Endothelial cell of umbilical vein (primary cell): ENCODE data around the gene SURF6. TPM values are rescaled to one million over a fixed set of nuclear protein-coding genes. Genes with fewer than 3 reads are reported as not detected.

Experiments used
- BruUV-seq: library from RNA; stranded (reverse); fragments of 400-500 nt; replicated peaks from 2 replicates; lab custom pipeline; 2021; lab: Mats Ljungman, UMichigan
- CTCF ChIA-PET: fragments of 300-600, 350-600 bp; sonication (Branson Sonifier 250); formaldehyde crosslinking; loops from one replicate; lab custom pipeline; 2021; ENCODE audit warnings: antibody characterized with exemption, inconsistent platforms; lab: Charles Lee
- POLR2A ChIA-PET: fragments of 300-600, 350-600 bp; sonication (Branson Sonifier 250); formaldehyde crosslinking; loops from one replicate; lab custom pipeline; 2021; ENCODE audit warnings: antibody characterized with exemption, inconsistent platforms; lab: Charles Lee
- DNase-seq: peaks from one replicate; pipeline ENCODE4 v3.0.0-alpha.2; 2011; ENCODE audit warnings: low read depth, low spot score
- FAIRE-seq: peaks from 2 replicates; lab custom pipeline; 2011; peaks lifted over from hg19 to GRCh38; lab: Jason Lieb, UNC
- H2AFZ ChIP-seq: 2 replicates; pipeline ENCODE4 v1.6.0; 2012; ENCODE audit warnings: low read depth, low read length, control low read depth, inconsistent platforms
- H3K27ac ChIP-seq: 2 replicates; pipeline ENCODE4 v1.5.1; 2011; ENCODE audit warnings: low read depth, mild to moderate bottlenecking, control low read depth, low read length, moderate library complexity; ENCODE audit not compliant: insufficient read depth
- H3K27me3 ChIP-seq, 2 experiments: 2 replicates each; pipeline versions ENCODE4 v1.6.0 to v1.6.1; 2011; ENCODE audit warnings: low read length in 2 of 2, mixed read lengths in 1 of 2; ENCODE audit not compliant: control insufficient read depth in 2 of 2, insufficient read depth in 2 of 2
- H3K36me3 ChIP-seq, 2 experiments: 2 replicates in 1 of 2; 3 replicates in 1 of 2; pipeline ENCODE4 v1.5.1; 2011; ENCODE audit warnings: low read length in 2 of 2, mild to moderate bottlenecking in 1 of 2, moderate library complexity in 1 of 2; ENCODE audit not compliant: control insufficient read depth in 2 of 2, insufficient read depth in 2 of 2; ENCODE audit errors: extremely low read depth in 1 of 2
- H3K4me1 ChIP-seq: 3 replicates; pipeline ENCODE4 v1.5.1; 2011; ENCODE audit warnings: mild to moderate bottlenecking, low read length; ENCODE audit not compliant: control insufficient read depth, insufficient read depth; ENCODE audit errors: extremely low read depth
- H3K4me2 ChIP-seq: 2 replicates; pipeline ENCODE4 v1.6.1; 2011; ENCODE audit warnings: low read length, control low read depth, mixed read lengths; ENCODE audit not compliant: insufficient read depth
- H3K4me3 ChIP-seq, 3 experiments: fragments of 200-600 bp in 1 of 3; sonication (generic), shearing (Covaris generic) in 1 of 3; replicated peaks in 1 of 3; 2 replicates each; pipeline ENCODE4 v1.5.1; 2011 to 2016; ENCODE audit warnings: control low read depth in 3 of 3, low read length in 3 of 3, mild to moderate bottlenecking in 2 of 3, inconsistent platforms in 1 of 3, low read depth in 1 of 3, moderate library complexity in 1 of 3; ENCODE audit not compliant: insufficient read depth in 1 of 3
- H3K79me2 ChIP-seq: 2 replicates; pipeline ENCODE4 v1.6.0; 2012; ENCODE audit warnings: low read length, inconsistent platforms; ENCODE audit not compliant: control insufficient read depth, insufficient read depth
- H3K9ac ChIP-seq: replicated peaks from 2 replicates; pipeline ENCODE3; 2011; ENCODE audit warnings: low read length, control low read depth; ENCODE audit not compliant: insufficient read depth; ENCODE audit errors: extremely low read depth
- H3K9me1 ChIP-seq: replicated peaks from 3 replicates; pipeline ENCODE4 v1.6.0; 2011; ENCODE audit warnings: mild to moderate bottlenecking, low read length; ENCODE audit not compliant: control insufficient read depth, insufficient read depth; ENCODE audit errors: extremely low read depth
- H3K9me3 ChIP-seq: replicated peaks from 2 replicates; pipeline ENCODE4 v1.5.1; 2012; ENCODE audit warnings: low read length, inconsistent platforms; ENCODE audit not compliant: control insufficient read depth, insufficient read depth
- H4K20me1 ChIP-seq: replicated peaks from 2 replicates; pipeline ENCODE3; 2011; ENCODE audit warnings: mild to moderate bottlenecking, low read length; ENCODE audit not compliant: control insufficient read depth, insufficient read depth; ENCODE audit errors: extremely low read depth
- CTCF ChIP-seq, 2 donors: IDR thresholded peaks; 1 replicate in 1 of 2; 2 replicates in 1 of 2; pipeline ENCODE4 v1.5.1; 2011; ENCODE audit warnings: low read length in 2 of 2, mild to moderate bottlenecking in 2 of 2, moderate library complexity in 2 of 2, control low read depth in 1 of 2, inconsistent platforms in 1 of 2, low read depth in 1 of 2; ENCODE audit not compliant: insufficient read depth in 1 of 2; ENCODE audit errors: extremely low read depth in 1 of 2
- EZH2 ChIP-seq: IDR thresholded peaks from 2 replicates; pipeline ENCODE4 v1.6.1; 2012; ENCODE audit warnings: borderline replicate concordance, low read depth, mild to moderate bottlenecking, moderate library complexity, low read length, inconsistent platforms; ENCODE audit not compliant: severe bottlenecking
- FOS ChIP-seq: IDR thresholded peaks from 2 replicates; pipeline ENCODE4 v1.6.1; 2011; ENCODE audit warnings: mild to moderate bottlenecking, low read length, moderate library complexity, borderline replicate concordance; ENCODE audit not compliant: insufficient read depth
- GATA2 ChIP-seq: IDR thresholded peaks from 2 replicates; pipeline ENCODE4 v1.7.0; 2011; ENCODE audit warnings: low read depth, mild to moderate bottlenecking, moderate library complexity, mixed read lengths, low read length; ENCODE audit not compliant: insufficient read length, insufficient read depth
- JUN ChIP-seq: IDR thresholded peaks from 2 replicates; pipeline ENCODE4 v1.6.1; 2011; ENCODE audit warnings: borderline replicate concordance, low read depth; ENCODE audit not compliant: insufficient read length, insufficient read depth
- MAX ChIP-seq: IDR thresholded peaks from 2 replicates; pipeline ENCODE4 v1.6.1; 2011; ENCODE audit not compliant: insufficient read depth, insufficient read length
- MYC ChIP-seq: IDR thresholded peaks from one replicate; pipeline ENCODE4 v1.6.1; 2011; ENCODE audit warnings: mild to moderate bottlenecking, low read depth, low read length
- POLR2A ChIP-seq: IDR thresholded peaks from 2 replicates; pipeline ENCODE4 v1.6.1; 2012; ENCODE audit warnings: low read depth, mild to moderate bottlenecking, control low read depth, low read length
- POLR2AphosphoS5 ChIP-seq: IDR thresholded peaks from 2 replicates; pipeline ENCODE4 v1.6.1; 2012; ENCODE audit warnings: low read depth, mild to moderate bottlenecking, control low read depth, low read length, moderate library complexity; ENCODE audit not compliant: insufficient read depth
- dilution Hi-C: fragments of 300-500 bp; cut with MboI; formaldehyde crosslinking; loops from one replicate; pipeline ENCODE4 v1.15.0; 2019; ENCODE audit warnings: low sequenced_read_pairs; ENCODE audit not compliant: extremely low pct_ligation_motif_present
- intact Hi-C: fragments of 100-400 bp; cut with micrococcal nuclease; formaldehyde crosslinking; loops from one replicate; pipeline ENCODE4 v1.10.0; 2022
- polyA plus RNA-seq, 4 experiments: library from polyadenylated mRNA; depleted of rRNA in 3 of 4; stranded (reverse) in 3 of 4; unstranded in 1 of 4; fragments of >200 nt; gene quantifications; 2 replicates each; pipeline versions ENCODE4 v1.2.1 to v1.2.3, GENCODE V29; 2011 to 2012; ENCODE audit warnings: missing spikeins in 1 of 4
- total RNA-seq: library from RNA; stranded (reverse); gene quantifications from 2 replicates; pipeline ENCODE4 v1.2.3, GENCODE V29; 2021

The SURF6 gene
- total and polyA plus RNA-seq, 2 donors (not counting 3 experiments of a cell fraction or from before 2014, with no cell fraction given) = 4.9 to 16.0 TPM

- peaks cover 23% of the 10 kb centered on the region for H3K79me2 ChIP-seq
- H3K4me2 ChIP-seq = no peak overlapping the region
- H3K9ac ChIP-seq = no peak overlapping the region
- POLR2A ChIA-PET = no interaction called here
- dilution Hi-C loops = no loop called here
- H3K27ac ChIP-seq = no peak overlapping the region
- H3K4me3 ChIP-seq = no peak overlapping the region
- H3K9me3 ChIP-seq = no peaks in the 10 kb centered on the region
- no peaks in the 10 kb centered on the region for H3K27me3 ChIP-seq
- H3K4me1 ChIP-seq = peaks cover 7% of the 10 kb centered on the region
- CTCF ChIA-PET = interaction anchor here (2.4 to 5.6 kb wide), 2 partner anchors 93 to 145 kb away, joined by 22 to 128 read pairs; no protein-coding TSS in a partner anchor
- no peak for DNase-seq
- TF ChIP-seq JUN (no peak), CTCF (IDR thresholded peaks at IDR 0.05; ENCODE audit: extremely low read depth in 1 of 2, insufficient read depth in 1 of 2, low read depth in 1 of 2, low read length in 2 of 2) (no peak), MAX (no peak), EZH2 (no peak), POLR2AphosphoS5 (no peak), GATA2 (no peak), FOS (no peak), MYC (no peak), POLR2A (no peak)
- H2AFZ ChIP-seq = no peak overlapping the region
- BruUV-seq = no TSS peak
- peaks cover 11 to 38% of the 10 kb centered on the region in 2 experiments for H3K36me3 ChIP-seq
- no peaks in the 10 kb centered on the region for H3K9me1 ChIP-seq
- no peaks in the 10 kb centered on the region for H4K20me1 ChIP-seq
- intact Hi-C loops = no loop called here
- no peak for FAIRE-seq
Observed at GRCh38 chr9:133331641-133332380, 4.2 kb downstream of the SURF6 start.
